Ishikawa (cell line): ENCODE data around the gene FOXM1.

Experiments used
- CREB1 ChIP-seq: IDR thresholded peaks from 2 replicates; pipeline ENCODE4 v1.6.1; 2012; ENCODE audit warnings: low read depth
- EP300 ChIP-seq: IDR thresholded peaks from 2 replicates; pipeline ENCODE4 v1.6.1; 2012; ENCODE audit warnings: borderline replicate concordance
- NFIC ChIP-seq: IDR thresholded peaks from 2 replicates; pipeline ENCODE4 v1.6.1; 2012
- RAD21 ChIP-seq: IDR thresholded peaks from 2 replicates; pipeline ENCODE4 v1.6.1; 2012; ENCODE audit warnings: low read depth
- TAF1 ChIP-seq: IDR thresholded peaks from 2 replicates; pipeline ENCODE4 v1.6.1; 2012; ENCODE audit warnings: low read depth, mild to moderate bottlenecking
- TCF12 ChIP-seq: IDR thresholded peaks from 2 replicates; pipeline ENCODE4 v1.6.1; 2012; ENCODE audit warnings: low read depth
- YY1 ChIP-seq: IDR thresholded peaks from 2 replicates; pipeline ENCODE4 v1.6.1; 2012; ENCODE audit warnings: low read depth
- ZBTB7A ChIP-seq: IDR thresholded peaks from 2 replicates; pipeline ENCODE4 v1.6.1; 2012; ENCODE audit warnings: low read depth
- TF ChIP-seq, protein P1 (sequence below): IDR thresholded peaks from 2 replicates; pipeline ENCODE4 v1.6.1; 2012
- TF ChIP-seq, protein P2 (sequence below): IDR thresholded peaks from 2 replicates; pipeline ENCODE4 v1.6.1; 2012

DNA sequence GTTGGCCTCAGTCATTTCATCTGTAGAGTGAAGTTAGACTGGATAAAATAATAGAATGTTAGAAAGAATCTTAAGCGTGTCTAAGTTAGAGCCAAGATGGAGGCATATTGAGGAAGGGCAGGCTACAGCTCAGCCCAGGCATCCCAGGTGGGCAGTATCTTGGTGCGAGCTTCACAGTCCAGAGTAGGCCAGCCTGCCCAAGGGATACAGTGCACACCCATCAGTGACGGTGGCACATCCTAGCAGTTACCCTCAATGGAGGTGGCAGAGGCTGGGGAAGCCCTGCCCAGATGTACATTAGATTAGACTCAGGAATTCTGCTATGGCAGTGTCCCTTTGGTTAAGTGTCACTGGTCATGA lies 35.2 kb upstream of the FOXM1 start:
- TF ChIP-seq NFIC: no peak
- no peak for TF ChIP-seq TCF12
- TF ChIP-seq EP300: no peak
- no peak for TF ChIP-seq ZBTB7A
- no peak for TF ChIP-seq RAD21
- no peak for TF ChIP-seq TAF1
- TF ChIP-seq CREB1: no peak
- TF ChIP-seq YY1: no peak
- TF ChIP-seq, protein P1, sequence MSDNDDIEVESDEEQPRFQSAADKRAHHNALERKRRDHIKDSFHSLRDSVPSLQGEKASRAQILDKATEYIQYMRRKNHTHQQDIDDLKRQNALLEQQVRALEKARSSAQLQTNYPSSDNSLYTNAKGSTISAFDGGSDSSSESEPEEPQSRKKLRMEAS: no peak
- TF ChIP-seq, protein P2, sequence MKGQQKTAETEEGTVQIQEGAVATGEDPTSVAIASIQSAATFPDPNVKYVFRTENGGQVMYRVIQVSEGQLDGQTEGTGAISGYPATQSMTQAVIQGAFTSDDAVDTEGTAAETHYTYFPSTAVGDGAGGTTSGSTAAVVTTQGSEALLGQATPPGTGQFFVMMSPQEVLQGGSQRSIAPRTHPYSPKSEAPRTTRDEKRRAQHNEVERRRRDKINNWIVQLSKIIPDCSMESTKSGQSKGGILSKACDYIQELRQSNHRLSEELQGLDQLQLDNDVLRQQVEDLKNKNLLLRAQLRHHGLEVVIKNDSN: no peak
